ENCODE results near the gene CALHM1. TPM values are rescaled to one million over a fixed set of nuclear protein-coding genes. Genes with fewer than 3 reads are reported as not detected.

The CALHM1 gene
- total and polyA plus RNA-seq, 7 donors: not detected

GRCh38 chr10:103442031-103442461 is 16.7 kb downstream of the CALHM1 start:
- Histone ChIP-seq H3K27ac (peak overlapping the region; percentile 33), H3K27me3 (ENCODE audit: insufficient read depth in 3 of 3, low read length in 2 of 3) (no peaks in the 10 kb centered on the region), H3K9me3 (no peaks in the 10 kb centered on the region), H3K36me3 (ENCODE audit: insufficient read depth in 1 of 2, low read depth in 1 of 2) (peaks cover 16 to 100% of the 10 kb centered on the region in 2 donors), H3K4me3 (no peak overlapping the region), H3K4me1 (peaks cover 14% of the 10 kb centered on the region)
- intact Hi-C loops (cut with DNase I): no loop called here
- peak; percentile 3 for TF ChIP-seq CTCF (IDR thresholded peaks at IDR 0.05)
- WGBS, 3 donors: 77 to 80% (median 78%) methylated on average over 13 of the region's 13 CpGs
- DNase-seq (peak; percentile 49 to 66), ATAC-seq (peak; percentile 60 to 76 (median 66))

- WGBS, 3 donors: 56 to 73% (median 64%) methylated on average over 8 of the region's 8 CpGs
- DNase-seq: no peak
- Histone ChIP-seq H3K36me3 (ENCODE audit: insufficient read depth in 1 of 2, low read depth in 1 of 2) (peaks cover 14 to 100% of the 10 kb centered on the region in 2 donors), H3K9me3 (no peaks in the 10 kb centered on the region), H3K27me3 (ENCODE audit: insufficient read depth in 3 of 3, low read length in 2 of 3) (no peaks in the 10 kb centered on the region), H3K4me1 (peaks cover 9% of the 10 kb centered on the region), H3K4me3 (no peak overlapping the region), H3K27ac (no peak overlapping the region)
- peak; percentile 2 to 33 (median 13) for ATAC-seq
- no peak for TF ChIP-seq CTCF (IDR thresholded peaks at IDR 0.05)
- intact Hi-C loops (cut with DNase I): no loop called here
Measured at GRCh38 chr10:103441611-103442010, 17.1 kb downstream of the CALHM1 start.

- no peaks in the 10 kb centered on the region for H3K27me3 ChIP-seq (ENCODE audit: insufficient read depth in 3 of 3, low read length in 2 of 3)
- no peaks in the 10 kb centered on the region for H3K9me3 ChIP-seq
- no peak overlapping the region for H3K27ac ChIP-seq
- intact Hi-C loops (cut with DNase I): no loop called here
- TF ChIP-seq CTCF (IDR thresholded peaks at IDR 0.05): no peak
- 88 to 97% (median 89%) methylated on average over 8 of the region's 8 CpGs for WGBS, 3 donors
- H3K36me3 ChIP-seq (ENCODE audit: insufficient read depth in 1 of 2, low read depth in 1 of 2): peaks cover 14 to 100% of the 10 kb centered on the region in 2 donors
- ATAC-seq: no peak
- no peak for DNase-seq
- H3K4me1 ChIP-seq: peaks cover 8% of the 10 kb centered on the region
- H3K4me3 ChIP-seq: no peak overlapping the region
Measured at GRCh38 chr10:103441206-103441605, 17.5 kb downstream of the CALHM1 start.

GRCh38 chr10:103440416-103440815 is 18.3 kb downstream of the CALHM1 start:
- peaks cover under 1% of the 10 kb centered on the region for H3K4me1 ChIP-seq
- ATAC-seq (no peak), DNase-seq (no peak)
- 92 to 94% (median 94%) methylated on average over 14 of the region's 14 CpGs for WGBS, 3 donors
- H3K36me3 ChIP-seq (ENCODE audit: insufficient read depth in 1 of 2, low read depth in 1 of 2): peaks cover 14 to 100% of the 10 kb centered on the region in 2 donors
- no peaks in the 10 kb centered on the region for H3K9me3 ChIP-seq
- no peaks in the 10 kb centered on the region for H3K27me3 ChIP-seq (ENCODE audit: insufficient read depth in 3 of 3, low read length in 2 of 3)
- no peak overlapping the region for H3K27ac ChIP-seq
- H3K4me3 ChIP-seq: no peak overlapping the region
- intact Hi-C loops (cut with DNase I): no loop called here
- TF ChIP-seq CTCF (IDR thresholded peaks at IDR 0.05): no peak

GRCh38 chr10:103439776-103440175 is 18.9 kb downstream of the CALHM1 start:
- no peak overlapping the region for H3K27ac ChIP-seq
- DNase-seq (no peak), ATAC-seq (no peak)
- H3K4me3 ChIP-seq: no peak overlapping the region
- TF ChIP-seq CTCF (IDR thresholded peaks at IDR 0.05): no peak
- peaks cover 14 to 100% of the 10 kb centered on the region in 2 donors for H3K36me3 ChIP-seq (ENCODE audit: insufficient read depth in 1 of 2, low read depth in 1 of 2)
- H3K4me1 ChIP-seq: no peaks in the 10 kb centered on the region
- WGBS, 3 donors: 86 to 87% (median 87%) methylated on average over 4 of the region's 4 CpGs
- H3K27me3 ChIP-seq (ENCODE audit: insufficient read depth in 3 of 3, low read length in 2 of 3): no peaks in the 10 kb centered on the region
- intact Hi-C loops (cut with DNase I): no loop called here
- no peaks in the 10 kb centered on the region for H3K9me3 ChIP-seq

All from psoas muscle (tissue), 8 donors.